GM18951 (cell line): Measurements from ENCODE around the gene KBTBD13.

Experiments used
- POLR2A ChIP-seq: IDR thresholded peaks from 4 replicates; pipeline ENCODE4 v1.6.1; 2011; ENCODE audit warnings: mild to moderate bottlenecking; ENCODE audit not compliant: insufficient read length, insufficient read depth; ENCODE audit errors: extremely low read depth
- in situ Hi-C: fragments of 300-500 bp; cut with MboI; formaldehyde crosslinking; loops from one replicate; pipeline ENCODE4 v1.12.0; 2022; ENCODE audit warnings: low sequenced_read_pairs, mixed read lengths, inconsistent platforms; ENCODE audit not compliant: unreplicated experiment

Gene KBTBD13

GRCh38 chr15:65081270-65081669 is 4.7 kb downstream of the KBTBD13 start:
- in situ Hi-C loops: no loop called here
- TF ChIP-seq POLR2A: no peak

GRCh38 chr15:65081758-65082157 is 5.2 kb downstream of the KBTBD13 start:
- in situ Hi-C loops: no loop called here
- TF ChIP-seq POLR2A: no peak

DNA sequence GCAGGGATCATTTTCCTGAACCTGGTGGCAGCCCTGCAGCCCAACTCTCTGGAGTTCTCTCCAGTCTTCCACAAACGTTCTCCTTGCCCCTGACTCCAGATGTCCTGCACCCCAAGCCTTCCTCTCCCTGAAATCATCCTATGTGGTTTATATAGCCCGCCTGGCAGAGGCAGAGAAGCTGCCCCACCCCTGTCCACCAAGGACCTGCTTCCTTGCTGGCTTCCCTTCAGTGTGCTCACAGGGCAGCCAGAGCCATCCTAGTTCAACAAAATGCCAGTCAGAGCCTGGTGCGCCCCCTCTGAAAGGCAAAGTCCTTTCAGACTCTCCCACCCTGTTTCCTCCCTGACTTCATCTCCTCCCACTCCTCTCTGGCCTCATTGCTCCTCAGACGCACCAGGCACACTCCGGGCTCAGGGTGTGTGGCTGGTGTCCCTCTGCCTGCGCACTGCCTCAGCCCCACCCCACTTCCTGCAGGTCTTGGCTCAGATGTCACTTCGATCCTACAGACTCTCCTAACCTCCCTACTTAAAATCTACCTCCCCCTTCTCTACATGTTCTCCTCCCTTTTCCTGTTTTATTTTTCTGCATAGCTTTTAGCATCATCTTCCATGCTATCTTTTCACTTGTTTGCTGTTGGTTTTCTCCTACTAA is 5.9 kb downstream of the KBTBD13 start:
- in situ Hi-C loops: no loop called here
- no peak for TF ChIP-seq POLR2A

DNA sequence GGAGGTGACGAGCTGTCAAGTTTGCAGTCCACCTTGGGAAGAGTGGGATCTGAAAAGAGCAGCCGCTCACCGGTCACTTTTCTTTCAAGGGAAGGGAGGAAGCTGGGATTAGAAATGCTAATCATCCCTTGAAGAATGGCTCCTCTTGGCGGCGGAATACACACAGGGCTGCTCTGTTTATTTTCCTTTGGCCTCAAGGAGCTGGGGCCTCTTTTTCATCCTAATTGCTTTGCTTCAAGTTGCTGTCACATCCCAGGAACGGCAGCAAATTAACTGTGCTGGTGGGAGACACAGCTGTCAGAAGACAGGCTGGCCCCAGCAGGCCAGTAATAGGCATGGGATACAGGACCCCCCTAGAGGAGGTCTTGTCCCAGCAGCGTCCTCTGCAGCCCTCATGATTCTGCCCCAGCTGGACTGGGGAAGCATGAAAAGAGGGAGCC is 6.7 kb downstream of the KBTBD13 start:
- TF ChIP-seq POLR2A: no peak
- in situ Hi-C loops: no loop called here

DNA sequence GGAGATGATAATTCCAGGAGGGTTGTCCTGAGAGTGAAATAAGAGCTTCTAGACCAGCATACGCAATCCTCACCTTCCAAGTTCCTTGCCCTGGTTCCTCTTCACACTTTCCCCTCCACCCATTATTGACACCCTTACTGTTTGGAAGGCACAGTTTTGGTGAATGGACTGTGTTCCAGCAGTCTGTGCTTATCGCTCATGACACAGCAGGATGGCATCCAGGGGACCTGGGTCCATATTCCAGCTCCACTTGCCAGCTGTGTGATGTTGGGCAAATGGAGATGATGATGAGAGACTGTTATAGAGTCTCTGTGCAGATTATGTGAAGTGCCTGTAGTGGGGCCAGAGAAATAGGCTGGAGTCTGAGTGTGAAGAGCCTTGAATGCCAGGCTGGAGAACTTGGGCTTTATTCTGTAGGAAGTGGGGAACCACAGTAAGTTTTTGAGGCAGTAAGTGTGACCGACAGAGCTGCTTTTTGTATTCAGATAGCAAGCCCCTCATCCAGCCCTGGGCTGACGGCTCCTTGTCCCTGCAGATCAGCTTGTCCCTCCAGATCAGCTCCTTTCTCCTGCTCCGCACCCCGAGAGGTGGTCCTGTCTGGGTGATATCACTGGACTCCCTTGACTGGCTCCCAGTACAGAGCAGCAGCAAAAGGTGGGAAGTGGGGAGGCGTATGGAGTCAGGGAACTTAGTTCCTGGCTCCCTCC is 8.1 kb downstream of the KBTBD13 start:
- in situ Hi-C loops: no loop called here
- no peak for TF ChIP-seq POLR2A

DNA sequence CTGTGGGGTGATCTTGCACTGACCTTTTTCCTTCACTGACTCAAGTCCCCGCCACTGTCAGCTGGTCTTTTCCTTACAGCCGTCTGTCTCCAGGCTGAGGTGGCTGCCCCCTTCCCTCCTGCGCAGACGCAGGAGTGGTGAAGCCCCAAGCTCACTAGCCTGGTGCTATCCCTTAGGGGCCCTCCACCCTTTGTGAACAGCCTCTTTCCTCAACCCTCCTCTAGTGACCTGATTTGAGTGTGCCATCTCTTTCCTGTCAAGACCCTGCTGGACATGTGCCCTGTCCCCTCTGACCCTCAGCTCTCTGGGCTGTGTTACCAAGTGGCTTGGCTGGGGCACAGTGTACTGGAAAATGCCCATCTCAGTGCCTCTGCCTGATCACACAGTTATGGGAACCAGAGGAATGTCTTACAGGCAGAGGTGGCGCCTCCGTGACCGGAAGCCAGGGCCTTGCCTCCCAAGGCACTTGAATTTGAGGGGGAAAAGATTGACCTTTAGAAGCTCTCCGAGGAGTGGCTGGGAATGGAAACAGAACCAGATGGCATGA is 8.7 kb downstream of the KBTBD13 start:
- in situ Hi-C loops: no loop called here
- no peak for TF ChIP-seq POLR2A

GRCh38 chr15:65085990-65086679 is 9.6 kb downstream of the KBTBD13 start:
- no peak for TF ChIP-seq POLR2A
- in situ Hi-C loops: no loop called here

DNA sequence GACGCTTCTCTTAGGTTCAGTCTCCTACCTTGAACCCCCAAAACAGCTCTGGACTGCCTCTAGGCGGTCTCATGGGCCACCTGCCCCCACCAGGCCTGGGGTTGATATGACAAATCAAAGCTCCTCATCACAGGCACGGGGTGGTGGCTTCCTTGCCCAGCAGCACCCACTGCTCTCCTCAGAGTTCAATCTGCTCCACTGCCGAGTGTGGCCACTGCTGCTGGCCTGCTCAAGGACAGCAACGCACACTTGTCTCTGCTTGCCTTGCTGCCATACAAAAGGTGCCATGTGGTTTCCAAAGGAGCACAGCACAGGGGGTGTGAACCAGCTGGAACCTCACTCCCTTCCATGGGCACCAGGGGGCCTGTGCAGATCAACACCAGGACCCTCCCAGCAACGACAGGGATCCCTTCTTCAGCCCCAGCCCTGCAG is 10.2 kb downstream of the KBTBD13 start:
- in situ Hi-C loops: no loop called here
- no peak for TF ChIP-seq POLR2A

- in situ Hi-C loops: no loop called here
- no peak for TF ChIP-seq POLR2A
Measured at GRCh38 chr15:65087411-65087810, 10.9 kb downstream of the KBTBD13 start.

DNA sequence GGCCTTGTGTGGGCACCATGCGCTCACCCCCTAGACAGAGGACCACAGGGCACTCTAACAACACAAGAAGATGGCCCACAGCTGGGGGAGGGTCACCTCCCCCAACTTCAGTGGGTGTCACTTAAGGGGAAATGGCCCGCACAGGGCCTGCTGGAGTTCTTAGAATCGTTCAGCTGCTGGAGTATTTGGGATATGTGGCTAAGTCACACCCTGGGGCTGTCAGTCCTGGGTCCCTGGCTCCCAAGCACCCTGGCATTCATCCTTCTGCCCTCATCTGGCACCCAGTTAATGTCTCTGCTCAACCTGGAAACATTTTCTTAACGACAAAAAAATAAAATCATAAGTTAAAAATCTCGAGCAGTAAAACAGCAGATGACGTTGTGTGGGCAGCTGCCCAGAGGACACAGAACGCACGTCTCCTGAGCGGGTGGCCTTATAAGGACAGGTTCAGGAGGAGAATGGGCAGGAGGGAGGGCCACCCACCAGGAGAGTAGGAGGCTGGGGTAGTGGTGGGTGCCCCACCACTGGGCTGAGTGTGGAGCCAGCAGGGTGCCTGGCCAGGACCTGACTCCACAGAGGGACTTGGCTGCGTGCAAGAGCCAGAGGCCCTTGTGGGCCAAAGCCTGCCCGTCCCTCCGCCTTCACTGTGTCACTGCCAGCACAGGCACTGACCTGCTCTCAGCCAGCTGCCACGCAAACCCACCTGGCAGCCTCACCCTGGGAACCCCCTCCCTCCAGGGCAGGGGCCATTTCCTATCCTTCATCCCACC is 11.5 kb downstream of the KBTBD13 start:
- no peak for TF ChIP-seq POLR2A

GRCh38 chr15:65088643-65089021 is 12.1 kb downstream of the KBTBD13 start:
- in situ Hi-C loops: no loop called here
- TF ChIP-seq POLR2A: no peak

More for the DNA sequence above, 11.5 kb downstream of the KBTBD13 start:
- in situ Hi-C loops: no loop called here

- no peak for TF ChIP-seq POLR2A
- in situ Hi-C loops: no loop called here
Measured at GRCh38 chr15:65089206-65089824, 12.8 kb downstream of the KBTBD13 start.

GRCh38 chr15:65091946-65092770 is 15.6 kb downstream of the KBTBD13 start:
- TF ChIP-seq POLR2A: no peak
- in situ Hi-C loops: no loop called here
